Endothelial cell of umbilical vein (primary cell): ENCODE data around the gene EMC7. TPM values are rescaled to one million over a fixed set of nuclear protein-coding genes. Genes with fewer than 3 reads are reported as not detected.

Source experiments
- BruUV-seq: library from RNA; stranded (reverse); fragments of 400-500 nt; replicated peaks from 2 replicates; lab custom pipeline; 2021; lab: Mats Ljungman, UMichigan
- CTCF ChIA-PET: fragments of 300-600, 350-600 bp; sonication (Branson Sonifier 250); formaldehyde crosslinking; loops from one replicate; lab custom pipeline; 2021; ENCODE audit warnings: antibody characterized with exemption, inconsistent platforms; lab: Charles Lee
- POLR2A ChIA-PET: fragments of 300-600, 350-600 bp; sonication (Branson Sonifier 250); formaldehyde crosslinking; loops from one replicate; lab custom pipeline; 2021; ENCODE audit warnings: antibody characterized with exemption, inconsistent platforms; lab: Charles Lee
- DNase-seq: peaks from one replicate; pipeline ENCODE4 v3.0.0-alpha.2; 2011; ENCODE audit warnings: low read depth, low spot score
- FAIRE-seq: peaks from 2 replicates; lab custom pipeline; 2011; peaks lifted over from hg19 to GRCh38; lab: Jason Lieb, UNC
- H2AFZ ChIP-seq: 2 replicates; pipeline ENCODE4 v1.6.0; 2012; ENCODE audit warnings: low read depth, low read length, control low read depth, inconsistent platforms
- H3K27ac ChIP-seq: 2 replicates; pipeline ENCODE4 v1.5.1; 2011; ENCODE audit warnings: low read depth, mild to moderate bottlenecking, control low read depth, low read length, moderate library complexity; ENCODE audit not compliant: insufficient read depth
- H3K27me3 ChIP-seq, 2 experiments: 2 replicates each; pipeline versions ENCODE4 v1.6.0 to v1.6.1; 2011; ENCODE audit warnings: low read length in 2 of 2, mixed read lengths in 1 of 2; ENCODE audit not compliant: control insufficient read depth in 2 of 2, insufficient read depth in 2 of 2
- H3K36me3 ChIP-seq, 2 experiments: 2 replicates in 1 of 2; 3 replicates in 1 of 2; pipeline ENCODE4 v1.5.1; 2011; ENCODE audit warnings: low read length in 2 of 2, mild to moderate bottlenecking in 1 of 2, moderate library complexity in 1 of 2; ENCODE audit not compliant: control insufficient read depth in 2 of 2, insufficient read depth in 2 of 2; ENCODE audit errors: extremely low read depth in 1 of 2
- H3K4me1 ChIP-seq: 3 replicates; pipeline ENCODE4 v1.5.1; 2011; ENCODE audit warnings: mild to moderate bottlenecking, low read length; ENCODE audit not compliant: control insufficient read depth, insufficient read depth; ENCODE audit errors: extremely low read depth
- H3K4me2 ChIP-seq: 2 replicates; pipeline ENCODE4 v1.6.1; 2011; ENCODE audit warnings: low read length, control low read depth, mixed read lengths; ENCODE audit not compliant: insufficient read depth
- H3K4me3 ChIP-seq, 3 experiments: fragments of 200-600 bp in 1 of 3; sonication (generic), shearing (Covaris generic) in 1 of 3; replicated peaks in 1 of 3; 2 replicates each; pipeline ENCODE4 v1.5.1; 2011 to 2016; ENCODE audit warnings: control low read depth in 3 of 3, low read length in 3 of 3, mild to moderate bottlenecking in 2 of 3, inconsistent platforms in 1 of 3, low read depth in 1 of 3, moderate library complexity in 1 of 3; ENCODE audit not compliant: insufficient read depth in 1 of 3
- H3K79me2 ChIP-seq: 2 replicates; pipeline ENCODE4 v1.6.0; 2012; ENCODE audit warnings: low read length, inconsistent platforms; ENCODE audit not compliant: control insufficient read depth, insufficient read depth
- H3K9ac ChIP-seq: replicated peaks from 2 replicates; pipeline ENCODE3; 2011; ENCODE audit warnings: low read length, control low read depth; ENCODE audit not compliant: insufficient read depth; ENCODE audit errors: extremely low read depth
- H3K9me1 ChIP-seq: replicated peaks from 3 replicates; pipeline ENCODE4 v1.6.0; 2011; ENCODE audit warnings: mild to moderate bottlenecking, low read length; ENCODE audit not compliant: control insufficient read depth, insufficient read depth; ENCODE audit errors: extremely low read depth
- H3K9me3 ChIP-seq: replicated peaks from 2 replicates; pipeline ENCODE4 v1.5.1; 2012; ENCODE audit warnings: low read length, inconsistent platforms; ENCODE audit not compliant: control insufficient read depth, insufficient read depth
- H4K20me1 ChIP-seq: replicated peaks from 2 replicates; pipeline ENCODE3; 2011; ENCODE audit warnings: mild to moderate bottlenecking, low read length; ENCODE audit not compliant: control insufficient read depth, insufficient read depth; ENCODE audit errors: extremely low read depth
- EZH2 ChIP-seq: IDR thresholded peaks from 2 replicates; pipeline ENCODE4 v1.6.1; 2012; ENCODE audit warnings: borderline replicate concordance, low read depth, mild to moderate bottlenecking, moderate library complexity, low read length, inconsistent platforms; ENCODE audit not compliant: severe bottlenecking
- FOS ChIP-seq: IDR thresholded peaks from 2 replicates; pipeline ENCODE4 v1.6.1; 2011; ENCODE audit warnings: mild to moderate bottlenecking, low read length, moderate library complexity, borderline replicate concordance; ENCODE audit not compliant: insufficient read depth
- GATA2 ChIP-seq: IDR thresholded peaks from 2 replicates; pipeline ENCODE4 v1.7.0; 2011; ENCODE audit warnings: low read depth, mild to moderate bottlenecking, moderate library complexity, mixed read lengths, low read length; ENCODE audit not compliant: insufficient read length, insufficient read depth
- JUN ChIP-seq: IDR thresholded peaks from 2 replicates; pipeline ENCODE4 v1.6.1; 2011; ENCODE audit warnings: borderline replicate concordance, low read depth; ENCODE audit not compliant: insufficient read length, insufficient read depth
- MAX ChIP-seq: IDR thresholded peaks from 2 replicates; pipeline ENCODE4 v1.6.1; 2011; ENCODE audit not compliant: insufficient read depth, insufficient read length
- MYC ChIP-seq: IDR thresholded peaks from one replicate; pipeline ENCODE4 v1.6.1; 2011; ENCODE audit warnings: mild to moderate bottlenecking, low read depth, low read length
- POLR2A ChIP-seq: IDR thresholded peaks from 2 replicates; pipeline ENCODE4 v1.6.1; 2012; ENCODE audit warnings: low read depth, mild to moderate bottlenecking, control low read depth, low read length
- POLR2AphosphoS5 ChIP-seq: IDR thresholded peaks from 2 replicates; pipeline ENCODE4 v1.6.1; 2012; ENCODE audit warnings: low read depth, mild to moderate bottlenecking, control low read depth, low read length, moderate library complexity; ENCODE audit not compliant: insufficient read depth
- dilution Hi-C: fragments of 300-500 bp; cut with MboI; formaldehyde crosslinking; loops from one replicate; pipeline ENCODE4 v1.15.0; 2019; ENCODE audit warnings: low sequenced_read_pairs; ENCODE audit not compliant: extremely low pct_ligation_motif_present
- intact Hi-C: fragments of 100-400 bp; cut with micrococcal nuclease; formaldehyde crosslinking; loops from one replicate; pipeline ENCODE4 v1.10.0; 2022
- polyA plus RNA-seq, 4 experiments: library from polyadenylated mRNA; depleted of rRNA in 3 of 4; stranded (reverse) in 3 of 4; unstranded in 1 of 4; fragments of >200 nt; gene quantifications; 2 replicates each; pipeline versions ENCODE4 v1.2.1 to v1.2.3, GENCODE V29; 2011 to 2012; ENCODE audit warnings: missing spikeins in 1 of 4
- total RNA-seq: library from RNA; stranded (reverse); gene quantifications from 2 replicates; pipeline ENCODE4 v1.2.3, GENCODE V29; 2021
- TF ChIP-seq, protein P1 (sequence below), 2 donors: IDR thresholded peaks; 1 replicate in 1 of 2; 2 replicates in 1 of 2; pipeline ENCODE4 v1.5.1; 2011; ENCODE audit warnings: low read length in 2 of 2, mild to moderate bottlenecking in 2 of 2, moderate library complexity in 2 of 2, control low read depth in 1 of 2, inconsistent platforms in 1 of 2, low read depth in 1 of 2; ENCODE audit not compliant: insufficient read depth in 1 of 2; ENCODE audit errors: extremely low read depth in 1 of 2

Gene EMC7
- total and polyA plus RNA-seq, 2 donors (not counting 3 experiments of a cell fraction or from before 2014, with no cell fraction given), result 57.0 to 70.6 TPM

- no peak overlapping the region for H2AFZ ChIP-seq
- DNase-seq (no peak), FAIRE-seq (no peak)
- intact Hi-C loops, result no loop called here
- ChIA-PET POLR2A (no interaction called here), CTCF (interaction anchor here (1.2 kb wide), 1 partner anchor 17 kb away, joined by 4 read pairs; no protein-coding TSS in a partner anchor)
- dilution Hi-C loops, result no loop called here
- no peaks in the 10 kb centered on the region for H3K79me2 ChIP-seq
- TF ChIP-seq EZH2 (no peak), MYC (no peak), POLR2A (no peak), GATA2 (no peak), POLR2AphosphoS5 (no peak), JUN (no peak), MAX (no peak), FOS (no peak)
- TF ChIP-seq, protein P1, sequence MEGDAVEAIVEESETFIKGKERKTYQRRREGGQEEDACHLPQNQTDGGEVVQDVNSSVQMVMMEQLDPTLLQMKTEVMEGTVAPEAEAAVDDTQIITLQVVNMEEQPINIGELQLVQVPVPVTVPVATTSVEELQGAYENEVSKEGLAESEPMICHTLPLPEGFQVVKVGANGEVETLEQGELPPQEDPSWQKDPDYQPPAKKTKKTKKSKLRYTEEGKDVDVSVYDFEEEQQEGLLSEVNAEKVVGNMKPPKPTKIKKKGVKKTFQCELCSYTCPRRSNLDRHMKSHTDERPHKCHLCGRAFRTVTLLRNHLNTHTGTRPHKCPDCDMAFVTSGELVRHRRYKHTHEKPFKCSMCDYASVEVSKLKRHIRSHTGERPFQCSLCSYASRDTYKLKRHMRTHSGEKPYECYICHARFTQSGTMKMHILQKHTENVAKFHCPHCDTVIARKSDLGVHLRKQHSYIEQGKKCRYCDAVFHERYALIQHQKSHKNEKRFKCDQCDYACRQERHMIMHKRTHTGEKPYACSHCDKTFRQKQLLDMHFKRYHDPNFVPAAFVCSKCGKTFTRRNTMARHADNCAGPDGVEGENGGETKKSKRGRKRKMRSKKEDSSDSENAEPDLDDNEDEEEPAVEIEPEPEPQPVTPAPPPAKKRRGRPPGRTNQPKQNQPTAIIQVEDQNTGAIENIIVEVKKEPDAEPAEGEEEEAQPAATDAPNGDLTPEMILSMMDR (IDR thresholded peaks at IDR 0.05; ENCODE audit: extremely low read depth in 1 of 2, insufficient read depth in 1 of 2, low read depth in 1 of 2, low read length in 2 of 2), result no peak
- H3K27me3 ChIP-seq, result no peaks in the 10 kb centered on the region
- H3K9me1 ChIP-seq, result no peaks in the 10 kb centered on the region
- H4K20me1 ChIP-seq, result no peaks in the 10 kb centered on the region
- H3K27ac ChIP-seq, result no peak overlapping the region
- H3K36me3 ChIP-seq, result no peaks in the 10 kb centered on the region
- no peak overlapping the region for H3K4me3 ChIP-seq
- H3K9me3 ChIP-seq, result no peaks in the 10 kb centered on the region
- H3K9ac ChIP-seq, result no peak overlapping the region
- H3K4me2 ChIP-seq, result no peak overlapping the region
- no TSS peak for BruUV-seq
- peaks cover 6% of the 10 kb centered on the region for H3K4me1 ChIP-seq
These were observed 58.3 kb downstream of the EMC7 start for GRCh38 chr15:34043391-34043790.
